ENCODE data around the gene IL2RA. TPM values are rescaled to one million over a fixed set of nuclear protein-coding genes. Genes with fewer than 3 reads are reported as not detected.

The IL2RA gene
- total RNA-seq, 1 experiment from 2014 or later = 0.59 TPM

GRCh38 chr10:6045314-6045848 is 16.8 kb downstream of the IL2RA start:
- ATAC-seq = no peak
- Histone ChIP-seq H3K4me2 (ENCODE audit: low read length) (no peak overlapping the region), H3K9me3 (ENCODE audit: control insufficient read depth in 1 of 2, insufficient read depth in 1 of 2, low read depth in 1 of 2, low read length in 2 of 2) (no peaks in the 10 kb centered on the region), H3K9ac (ENCODE audit: low read length) (no peak overlapping the region), H3K4me3 (replicated peaks in 1 of 2; ENCODE audit: low read depth in 1 of 2, low read length in 2 of 2) (no peak overlapping the region), H2AFZ (ENCODE audit: low read depth, low read length, poor library complexity, severe bottlenecking) (no peak overlapping the region), H3K36me3 (ENCODE audit: control insufficient read depth in 1 of 2, insufficient read depth in 2 of 2, low read length in 2 of 2) (no peaks in the 10 kb centered on the region), H4K20me1 (ENCODE audit: insufficient read depth) (no peaks in the 10 kb centered on the region), H3K27me3 (ENCODE audit: insufficient read depth, low read length) (peaks cover 36% of the 10 kb centered on the region), H3K79me2 (ENCODE audit: insufficient read depth, low read length) (no peaks in the 10 kb centered on the region), H3K9me2 (ENCODE audit: insufficient read depth) (no peaks in the 10 kb centered on the region), H3K27ac (ENCODE audit: low read depth, low read length) (no peak overlapping the region), H3K4me1 (ENCODE audit: control insufficient read depth in 1 of 2, insufficient read depth in 2 of 2, low read length in 2 of 2) (no peaks in the 10 kb centered on the region)
- no TSS peak for BruUV-seq (replicated peaks)
- ChIA-PET POLR2A (no interaction called here), RAD21 (ENCODE audit: low non-redundant PET in 1 of 2, low total read pairs in 2 of 2, uncharacterized antibody in 2 of 2, unreplicated experiment in 2 of 2) (no interaction called here), CTCF (no interaction called here)
- intact Hi-C loops (cut with micrococcal nuclease) = no loop called here
- no peak for TF ChIP-seq CEBPB (IDR thresholded peaks at IDR 0.05; ENCODE audit: low read depth)
- TF ChIP-seq RAD21 (IDR thresholded peaks at IDR 0.05; ENCODE audit: low read depth) = no peak
- TF ChIP-seq SRF (IDR thresholded peaks at IDR 0.05; ENCODE audit: low read depth) = no peak
- TF ChIP-seq TCF7L2 (IDR thresholded peaks at IDR 0.05; ENCODE audit: borderline replicate concordance, extremely low read depth, insufficient read depth, insufficient read length) = no peak
- no peak for TF ChIP-seq FOSL1 (IDR thresholded peaks at IDR 0.05; ENCODE audit: low read depth)
- no peak for TF ChIP-seq YY1 (IDR thresholded peaks at IDR 0.05; ENCODE audit: extremely low read depth, insufficient replicate concordance, low read depth, low read length)
- TF ChIP-seq ZBTB33 (IDR thresholded peaks at IDR 0.05; ENCODE audit: extremely low read depth, insufficient replicate concordance, low read length) = no peak
- no peak for TF ChIP-seq SP1 (IDR thresholded peaks at IDR 0.05; ENCODE audit: low read depth)
- TF ChIP-seq CBX3 (IDR thresholded peaks at IDR 0.05; ENCODE audit: low read depth) = no peak
- TF ChIP-seq SIN3A (IDR thresholded peaks at IDR 0.05; ENCODE audit: low read depth) = no peak
- no peak for TF ChIP-seq EZH2 (IDR thresholded peaks at IDR 0.05)
- TF ChIP-seq JUND (IDR thresholded peaks at IDR 0.05) = no peak
- no peak for TF ChIP-seq EZH2phosphoT487 (IDR thresholded peaks at IDR 0.05; ENCODE audit: borderline replicate concordance)
- no peak for TF ChIP-seq POLR2AphosphoS5 (IDR thresholded peaks at IDR 0.05; ENCODE audit: low read depth, low read length)
- DNase-seq (ENCODE audit: low read depth, low spot score) = no peak

Data from HCT116 (cell line).